ENCODE measurements around the gene ALKBH2. TPM values are rescaled to one million over a fixed set of nuclear protein-coding genes. Genes with fewer than 3 reads are reported as not detected.

ALKBH2 gene
- total RNA-seq, 4 donors from 2014 or later = 10.4 to 19.0 (median 13.6) TPM

DNA sequence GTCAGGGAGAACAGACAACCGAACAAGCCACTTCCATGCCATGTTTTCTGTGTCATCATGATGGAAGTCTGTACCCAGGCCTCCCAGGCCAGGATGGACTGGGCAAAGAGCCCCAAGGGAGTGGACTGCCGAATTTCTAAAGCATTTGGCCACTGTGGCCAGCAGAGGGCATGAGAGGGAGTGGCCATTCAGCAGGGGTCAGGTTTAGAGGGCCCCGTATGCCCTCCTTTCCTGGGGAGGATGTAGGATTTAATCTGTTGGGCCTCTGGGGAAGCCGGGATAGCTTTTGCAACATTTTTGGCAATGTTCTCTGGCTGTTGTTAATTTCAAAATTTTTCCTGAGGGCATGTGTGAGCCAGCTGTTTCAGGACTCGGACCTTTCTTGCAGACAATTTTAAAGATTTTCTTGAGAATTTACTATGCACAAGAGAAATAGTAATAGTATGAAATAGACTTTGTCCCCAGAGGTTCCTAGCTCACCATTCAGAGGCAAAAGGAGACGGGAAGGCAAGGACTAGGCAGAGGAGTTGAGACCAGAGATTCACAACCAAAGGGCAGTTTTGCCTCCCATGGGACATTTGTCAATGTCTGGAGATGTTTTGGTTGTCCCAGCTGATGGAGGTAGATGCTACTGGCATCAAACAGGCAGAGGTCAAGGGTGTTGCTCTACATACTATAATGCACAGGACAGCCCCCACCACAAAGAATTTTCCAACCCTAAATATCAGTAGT, 41.1 kb upstream of the ALKBH2 start:
- peak overlapping the region; percentile 60 to 79 (median 69) for H3K27ac ChIP-seq (replicated peaks in 1 of 4)
- H3K27me3 ChIP-seq = no peaks in the 10 kb centered on the region
- DNase-seq (ENCODE audit: extremely low spot score) = no peak
- WGBS = 40% methylated on average over 6 of the region's 6 CpGs
- no peaks in the 10 kb centered on the region for H3K9me3 ChIP-seq
- intact Hi-C loops (cut with DNase I) = no loop called here
- TF ChIP-seq POLR2A (IDR thresholded peaks at IDR 0.05; ENCODE audit: low read depth) (no peak), POLR2AphosphoS5 (IDR thresholded peaks at IDR 0.05) (peak; percentile 39 to 59), EP300 (IDR thresholded peaks at IDR 0.05) (no peak)
- TF ChIP-seq, protein P1, sequence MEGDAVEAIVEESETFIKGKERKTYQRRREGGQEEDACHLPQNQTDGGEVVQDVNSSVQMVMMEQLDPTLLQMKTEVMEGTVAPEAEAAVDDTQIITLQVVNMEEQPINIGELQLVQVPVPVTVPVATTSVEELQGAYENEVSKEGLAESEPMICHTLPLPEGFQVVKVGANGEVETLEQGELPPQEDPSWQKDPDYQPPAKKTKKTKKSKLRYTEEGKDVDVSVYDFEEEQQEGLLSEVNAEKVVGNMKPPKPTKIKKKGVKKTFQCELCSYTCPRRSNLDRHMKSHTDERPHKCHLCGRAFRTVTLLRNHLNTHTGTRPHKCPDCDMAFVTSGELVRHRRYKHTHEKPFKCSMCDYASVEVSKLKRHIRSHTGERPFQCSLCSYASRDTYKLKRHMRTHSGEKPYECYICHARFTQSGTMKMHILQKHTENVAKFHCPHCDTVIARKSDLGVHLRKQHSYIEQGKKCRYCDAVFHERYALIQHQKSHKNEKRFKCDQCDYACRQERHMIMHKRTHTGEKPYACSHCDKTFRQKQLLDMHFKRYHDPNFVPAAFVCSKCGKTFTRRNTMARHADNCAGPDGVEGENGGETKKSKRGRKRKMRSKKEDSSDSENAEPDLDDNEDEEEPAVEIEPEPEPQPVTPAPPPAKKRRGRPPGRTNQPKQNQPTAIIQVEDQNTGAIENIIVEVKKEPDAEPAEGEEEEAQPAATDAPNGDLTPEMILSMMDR (IDR thresholded peaks at IDR 0.05) = peak; percentile 48 to 64 (median 55)
- H3K4me3 ChIP-seq = no peak overlapping the region
- H3K36me3 ChIP-seq = peaks cover 0 to under 1% (median under 1%) of the 10 kb centered on the region in 4 donors
- H3K4me1 ChIP-seq = peaks cover 63 to 76% (median 71%) of the 10 kb centered on the region in 4 donors

GRCh38 chr12:109131154-109132050, 38.1 kb upstream of the ALKBH2 start:
- no peak for DNase-seq (ENCODE audit: extremely low spot score)
- Histone ChIP-seq H3K27ac (replicated peaks in 1 of 4) (peak overlapping the region; percentile 56 to 79 (median 72)), H3K27me3 (no peaks in the 10 kb centered on the region), H3K4me1 (peaks cover 55 to 71% (median 63%) of the 10 kb centered on the region in 4 donors), H3K4me3 (no peak overlapping the region), H3K9me3 (no peaks in the 10 kb centered on the region), H3K36me3 (no peaks in the 10 kb centered on the region)
- TF ChIP-seq, protein P1 (IDR thresholded peaks at IDR 0.05) = no peak
- TF ChIP-seq EP300 (IDR thresholded peaks at IDR 0.05) (no peak), POLR2A (IDR thresholded peaks at IDR 0.05; ENCODE audit: low read depth) (peak; percentile 28), POLR2AphosphoS5 (IDR thresholded peaks at IDR 0.05) (peak in 1 of 2 donors; percentile 5)
- 76% methylated on average over 18 of the region's 24 CpGs for WGBS
- intact Hi-C loops (cut with DNase I) = no loop called here

GRCh38 chr12:109130297-109131153, 37.3 kb upstream of the ALKBH2 start:
- 82% methylated on average over 12 of the region's 15 CpGs for WGBS
- Histone ChIP-seq H3K4me3 (no peak overlapping the region), H3K27me3 (no peaks in the 10 kb centered on the region), H3K4me1 (peaks cover 59 to 79% (median 65%) of the 10 kb centered on the region in 4 donors), H3K9me3 (no peaks in the 10 kb centered on the region), H3K27ac (replicated peaks in 1 of 4) (peak overlapping the region; percentile 56 to 79 (median 72)), H3K36me3 (no peaks in the 10 kb centered on the region)
- no peak for DNase-seq (ENCODE audit: extremely low spot score)
- intact Hi-C loops (cut with DNase I) = no loop called here
- no peak for TF ChIP-seq POLR2A (IDR thresholded peaks at IDR 0.05; ENCODE audit: low read depth)
- TF ChIP-seq POLR2AphosphoS5 (IDR thresholded peaks at IDR 0.05) = no peak
- no peak for TF ChIP-seq EP300 (IDR thresholded peaks at IDR 0.05)
- TF ChIP-seq, protein P1 (IDR thresholded peaks at IDR 0.05) = no peak

DNA sequence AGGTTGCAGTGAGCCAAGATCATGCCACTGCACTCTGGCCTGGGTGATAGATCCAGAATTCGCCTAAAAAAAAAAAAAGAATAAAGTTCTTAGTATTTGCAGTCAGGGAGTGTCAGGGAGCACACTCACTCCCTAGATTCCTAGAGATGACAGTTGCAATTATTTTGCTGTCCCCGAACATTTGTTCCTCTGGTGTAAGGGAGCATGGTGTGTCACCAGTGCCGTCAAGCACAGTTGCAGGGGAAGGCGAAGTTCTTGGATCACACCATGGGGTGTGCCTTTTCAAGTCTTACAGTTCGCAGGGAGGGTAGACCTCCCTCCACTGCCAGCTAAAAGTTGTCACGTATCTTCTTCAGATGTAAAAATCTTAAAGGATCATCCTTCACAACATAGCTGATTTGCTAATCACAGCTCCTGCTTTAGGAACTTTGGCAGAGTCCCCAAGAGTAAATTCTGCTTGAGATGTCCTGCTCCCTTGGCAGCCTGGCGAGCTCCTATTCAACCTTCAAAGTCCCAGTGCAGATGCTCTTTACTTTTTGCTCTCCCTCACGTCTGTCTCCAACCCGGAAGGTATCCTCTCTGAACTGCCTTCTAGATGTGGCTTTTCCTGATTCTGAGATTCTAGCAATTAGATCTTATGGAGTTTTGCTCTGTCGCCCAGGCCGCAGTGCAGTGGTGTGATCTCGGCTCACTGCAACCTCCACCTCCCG, 34.4 kb upstream of the ALKBH2 start:
- no peak for DNase-seq (ENCODE audit: extremely low spot score)
- intact Hi-C loops (cut with DNase I) = no loop called here
- H3K4me3 ChIP-seq = no peak overlapping the region
- 84% methylated on average over 13 of the region's 13 CpGs for WGBS
- no peaks in the 10 kb centered on the region for H3K9me3 ChIP-seq
- H3K27me3 ChIP-seq = no peaks in the 10 kb centered on the region
- no peak for TF ChIP-seq EP300 (IDR thresholded peaks at IDR 0.05)
- TF ChIP-seq POLR2A (IDR thresholded peaks at IDR 0.05; ENCODE audit: low read depth) = no peak
- TF ChIP-seq POLR2AphosphoS5 (IDR thresholded peaks at IDR 0.05) = no peak
- TF ChIP-seq, protein P1 (IDR thresholded peaks at IDR 0.05) = no peak
- peaks cover 0 to 3% (median 0%) of the 10 kb centered on the region in 4 donors for H3K36me3 ChIP-seq
- H3K4me1 ChIP-seq = peaks cover 38 to 62% (median 44%) of the 10 kb centered on the region in 4 donors
- peak overlapping the region in 2 of 4 donors; percentile 38 to 61 for H3K27ac ChIP-seq (replicated peaks in 1 of 4)
